ENCODE results near the gene INKA2. TPM values are rescaled to one million over a fixed set of nuclear protein-coding genes. Genes with fewer than 3 reads are reported as not detected.

The INKA2 gene
- total and polyA plus RNA-seq, 2 of the 4 experiments (the other 2 are of a cell fraction): 2.2 to 2.6 TPM

GRCh38 chr1:111690306-111690617 lies 48.9 kb downstream of the INKA2 start:
- no peaks in the 10 kb centered on the region for H3K4me1 ChIP-seq (ENCODE audit: control insufficient read depth, insufficient read depth, low read length)
- no peak overlapping the region for H2AFZ ChIP-seq (replicated peaks; ENCODE audit: low read length, poor library complexity)
- no peak overlapping the region for H4K5ac ChIP-seq (ENCODE audit: low read depth, low read length)
- H3K9me1 ChIP-seq (ENCODE audit: insufficient read depth, low read length): peaks cover 5% of the 10 kb centered on the region; the same call in 1 of the 2 replicates
- H3K4me2 ChIP-seq (ENCODE audit: low read depth, low read length): peak overlapping the region; percentile 12; the same call in 1 of the 2 replicates
- H4K20me1 ChIP-seq (ENCODE audit: insufficient read depth, low read length): peaks cover 4% of the 10 kb centered on the region; the same call in 1 of the 2 replicates
- peak; percentile 87 for ATAC-seq (ENCODE audit: low read depth)
- no peak overlapping the region for H3K27ac ChIP-seq (ENCODE audit: insufficient read depth, low read length)
- H4K91ac ChIP-seq (ENCODE audit: insufficient read depth, low read depth, low read length): no peak overlapping the region
- no peak overlapping the region for H3K4me3 ChIP-seq (ENCODE audit: insufficient read depth, low read depth, low read length)
- intact Hi-C loops (cut with micrococcal nuclease) (loop anchor here (5.0 kb wide), 1 partner anchor 68 kb away; no protein-coding TSS in a partner anchor), dilution Hi-C loops (cut with HindIII; ENCODE audit: low sequenced_read_pairs, unreplicated experiment) (no loop called here), in situ Hi-C loops (cut with MboI; ENCODE audit: low sequenced_read_pairs) (no loop called here)
- peaks cover 19 to 39% of the 10 kb centered on the region in 2 experiments; a peak in 3 of 4 replicates for H3K79me1 ChIP-seq (ENCODE audit: low read depth in 1 of 2, low read length in 2 of 2)
- POLR2A ChIA-PET (ENCODE audit: unreplicated experiment): no interaction called here
- no peak overlapping the region for H3K9ac ChIP-seq (ENCODE audit: low read depth, low read length)
- no TSS peak for BruUV-seq (replicated peaks)
- H3K4ac ChIP-seq (ENCODE audit: low read depth, low read length): no peak overlapping the region
- H4K8ac ChIP-seq (ENCODE audit: low read depth in 2 of 2, low read length in 2 of 2): no peak overlapping the region
- peaks cover 3% of the 10 kb centered on the region; the same call in 1 of the 2 replicates for H3K36me3 ChIP-seq (ENCODE audit: control insufficient read depth, insufficient read depth, low read length)
- H2BK15ac ChIP-seq (ENCODE audit: low read depth, low read length): no peak overlapping the region
- no peak overlapping the region for H2BK5ac ChIP-seq (ENCODE audit: low read depth, low read length, poor library complexity, severe bottlenecking)
- H2AK5ac ChIP-seq (ENCODE audit: low read depth, low read length): no peak overlapping the region
- H3K27me3 ChIP-seq (ENCODE audit: control insufficient read depth, insufficient read depth, low read length): no peaks in the 10 kb centered on the region
- H2BK20ac ChIP-seq (ENCODE audit: low read depth, low read length): no peak overlapping the region
- H3K23ac ChIP-seq (ENCODE audit: low read depth, low read length): no peak overlapping the region
- DNase-seq: peak; percentile 91
- no peak overlapping the region for H3K56ac ChIP-seq (ENCODE audit: extremely low read depth, insufficient read depth, low read length)
- H2BK120ac ChIP-seq (ENCODE audit: low read depth, low read length): no peak overlapping the region
- no peak overlapping the region for H3K18ac ChIP-seq (ENCODE audit: low read depth, low read length)
- H3K14ac ChIP-seq (replicated peaks; ENCODE audit: low read depth, low read length): no peak overlapping the region
- CTCF ChIA-PET: interaction anchor here (1.0 to 1.2 kb wide), 2 partner anchors 15 to 208 kb away, joined by 3 read pairs; no protein-coding TSS in a partner anchor
- H2AK9ac ChIP-seq (replicated peaks; ENCODE audit: low read depth, low read length, poor library complexity): no peak overlapping the region
- H3K9me3 ChIP-seq (ENCODE audit: control insufficient read depth, insufficient read depth, low read length): no peaks in the 10 kb centered on the region; the same call in 1 of the 2 replicates
- TF ChIP-seq ELK1 (IDR thresholded peaks at IDR 0.05; ENCODE audit: borderline replicate concordance, low read depth, low read length): no peak
- no peak for TF ChIP-seq MAFK (IDR thresholded peaks at IDR 0.05; ENCODE audit: low read depth, low read length)
- TF ChIP-seq RFX5 (IDR thresholded peaks at IDR 0.05; ENCODE audit: low read depth, low read length): no peak
- TF ChIP-seq SMC3 (IDR thresholded peaks at IDR 0.05; ENCODE audit: low read depth, low read length): no peak
- no peak for TF ChIP-seq CHD1 (IDR thresholded peaks at IDR 0.05; ENCODE audit: low read depth, low read length)
- TF ChIP-seq RCOR1 (IDR thresholded peaks at IDR 0.05; ENCODE audit: insufficient replicate concordance, low read length): no peak
- TF ChIP-seq MAZ (IDR thresholded peaks at IDR 0.05; ENCODE audit: borderline replicate concordance, low read depth, low read length): no peak
- no peak for TF ChIP-seq NFE2L2 (IDR thresholded peaks at IDR 0.05; ENCODE audit: low read depth, low read length)
- TF ChIP-seq CEBPB (IDR thresholded peaks at IDR 0.05; ENCODE audit: low read depth, low read length): no peak
- no peak for TF ChIP-seq POLR2A (IDR thresholded peaks at IDR 0.05; ENCODE audit: low read depth, low read length)
- no peak for TF ChIP-seq BHLHE40 (IDR thresholded peaks at IDR 0.05; ENCODE audit: low read depth, low read length)
- no peak for TF ChIP-seq CTCF (conservative IDR thresholded peaks at IDR 0.05; ENCODE audit: low read depth, low read length)
- TF ChIP-seq, protein P1, sequence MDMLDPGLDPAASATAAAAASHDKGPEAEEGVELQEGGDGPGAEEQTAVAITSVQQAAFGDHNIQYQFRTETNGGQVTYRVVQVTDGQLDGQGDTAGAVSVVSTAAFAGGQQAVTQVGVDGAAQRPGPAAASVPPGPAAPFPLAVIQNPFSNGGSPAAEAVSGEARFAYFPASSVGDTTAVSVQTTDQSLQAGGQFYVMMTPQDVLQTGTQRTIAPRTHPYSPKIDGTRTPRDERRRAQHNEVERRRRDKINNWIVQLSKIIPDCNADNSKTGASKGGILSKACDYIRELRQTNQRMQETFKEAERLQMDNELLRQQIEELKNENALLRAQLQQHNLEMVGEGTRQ (IDR thresholded peaks at IDR 0.05; ENCODE audit: low read depth, low read length): no peak
- no peak for TF ChIP-seq MXI1 (IDR thresholded peaks at IDR 0.05; ENCODE audit: borderline replicate concordance, low read depth, low read length)
- TF ChIP-seq FOS (IDR thresholded peaks at IDR 0.05; ENCODE audit: low read depth, low read length): no peak
- TF ChIP-seq RAD21 (IDR thresholded peaks at IDR 0.05; ENCODE audit: low read length): no peak
